ENCODE measurements around the gene RAP2A. TPM values are rescaled to one million over a fixed set of nuclear protein-coding genes. Genes with fewer than 3 reads are reported as not detected.
A peak's percentile ranks its signal among the peaks of the same experiment; 100 is the strongest.

The RAP2A gene
- total and polyA plus RNA-seq, 12 donors, result 4.2 to 31.0 (median 20.4) TPM

DNA sequence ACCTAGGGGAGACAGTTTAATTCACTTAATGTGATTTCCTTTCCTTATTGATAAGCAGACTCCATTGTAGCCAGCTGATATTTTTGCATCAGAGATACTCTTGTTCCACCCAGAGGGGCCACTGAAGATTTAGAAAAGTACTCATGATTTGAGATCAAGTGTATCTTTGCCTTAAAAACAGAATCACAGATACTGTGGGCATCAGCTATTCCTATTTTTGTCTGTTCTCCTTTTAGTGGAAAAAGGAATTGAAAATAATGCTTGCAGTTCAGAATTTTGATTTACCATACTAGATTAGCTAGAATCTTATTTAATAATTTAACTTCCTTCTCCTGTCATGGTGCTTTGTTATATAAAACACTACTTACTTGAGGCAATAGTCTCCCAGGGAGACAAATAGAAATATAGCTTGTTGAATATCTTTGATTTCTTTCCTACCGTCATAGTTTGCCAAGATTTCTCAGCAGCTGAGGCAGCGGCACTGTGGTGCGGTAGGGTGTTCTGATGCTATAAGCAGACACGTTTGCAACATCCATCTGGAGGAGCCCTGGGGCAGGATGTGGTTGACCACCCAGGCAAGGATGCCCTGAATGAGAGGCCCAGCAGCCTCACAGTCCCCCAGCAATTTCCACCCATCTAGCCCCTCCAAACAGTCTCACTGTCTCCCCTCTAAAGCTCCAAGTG lies 47.0 kb upstream of the RAP2A start:
- H3K4me3 ChIP-seq, result no peak overlapping the region
- intact Hi-C loops (cut with DNase I), result no loop called here
- DNase-seq (no peak), ATAC-seq (peak; percentile 30 to 70 (median 45))
- TF ChIP-seq, protein P1, sequence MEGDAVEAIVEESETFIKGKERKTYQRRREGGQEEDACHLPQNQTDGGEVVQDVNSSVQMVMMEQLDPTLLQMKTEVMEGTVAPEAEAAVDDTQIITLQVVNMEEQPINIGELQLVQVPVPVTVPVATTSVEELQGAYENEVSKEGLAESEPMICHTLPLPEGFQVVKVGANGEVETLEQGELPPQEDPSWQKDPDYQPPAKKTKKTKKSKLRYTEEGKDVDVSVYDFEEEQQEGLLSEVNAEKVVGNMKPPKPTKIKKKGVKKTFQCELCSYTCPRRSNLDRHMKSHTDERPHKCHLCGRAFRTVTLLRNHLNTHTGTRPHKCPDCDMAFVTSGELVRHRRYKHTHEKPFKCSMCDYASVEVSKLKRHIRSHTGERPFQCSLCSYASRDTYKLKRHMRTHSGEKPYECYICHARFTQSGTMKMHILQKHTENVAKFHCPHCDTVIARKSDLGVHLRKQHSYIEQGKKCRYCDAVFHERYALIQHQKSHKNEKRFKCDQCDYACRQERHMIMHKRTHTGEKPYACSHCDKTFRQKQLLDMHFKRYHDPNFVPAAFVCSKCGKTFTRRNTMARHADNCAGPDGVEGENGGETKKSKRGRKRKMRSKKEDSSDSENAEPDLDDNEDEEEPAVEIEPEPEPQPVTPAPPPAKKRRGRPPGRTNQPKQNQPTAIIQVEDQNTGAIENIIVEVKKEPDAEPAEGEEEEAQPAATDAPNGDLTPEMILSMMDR (IDR thresholded peaks at IDR 0.05), result no peak
- no peaks in the 10 kb centered on the region for H3K27me3 ChIP-seq
- peaks cover 0 to 71% (median 4%) of the 10 kb centered on the region in 9 donors for H3K36me3 ChIP-seq
- peak overlapping the region in 3 of 10 donors; percentile 17 to 82 (median 32) for H3K27ac ChIP-seq
- peaks cover 0 to 62% (median 24%) of the 10 kb centered on the region in 9 donors for H3K4me1 ChIP-seq
- 88 to 92% methylated on average over 4 of the region's 4 CpGs for WGBS, 2 donors
- no peaks in the 10 kb centered on the region for H3K9me3 ChIP-seq

DNA sequence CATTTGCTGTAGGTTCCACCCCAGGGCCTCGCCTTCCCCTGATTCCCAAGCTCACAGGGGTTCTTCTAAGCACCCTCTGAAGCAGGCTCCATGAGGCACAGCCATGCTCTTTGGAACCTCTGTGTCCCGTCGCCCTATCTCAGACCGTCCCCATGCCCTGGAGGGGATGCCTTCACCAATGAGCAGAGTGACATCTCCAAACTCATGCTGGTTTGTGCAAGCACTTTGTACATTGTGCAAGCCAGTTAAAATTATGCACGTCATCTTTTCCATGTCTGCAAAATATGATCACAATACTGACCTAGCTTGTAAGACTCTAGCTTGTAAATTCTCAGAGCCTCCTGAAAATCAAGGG lies 46.5 kb upstream of the RAP2A start:
- ATAC-seq (peak in 7 of 8 donors; percentile 10 to 71 (median 37)), DNase-seq (no peak)
- Histone ChIP-seq H3K27ac (peak overlapping the region in 3 of 10 donors; percentile 17 to 82 (median 32)), H3K9me3 (no peaks in the 10 kb centered on the region), H3K36me3 (peaks cover 0 to 71% (median 1%) of the 10 kb centered on the region in 9 donors), H3K4me1 (peaks cover 0 to 62% (median 24%) of the 10 kb centered on the region in 9 donors), H3K27me3 (no peaks in the 10 kb centered on the region), H3K4me3 (no peak overlapping the region)
- TF ChIP-seq, protein P1 (IDR thresholded peaks at IDR 0.05), result no peak
- intact Hi-C loops (cut with DNase I), result no loop called here
- WGBS, 2 donors, result 90 to 91% methylated on average over 5 of the region's 5 CpGs

DNA sequence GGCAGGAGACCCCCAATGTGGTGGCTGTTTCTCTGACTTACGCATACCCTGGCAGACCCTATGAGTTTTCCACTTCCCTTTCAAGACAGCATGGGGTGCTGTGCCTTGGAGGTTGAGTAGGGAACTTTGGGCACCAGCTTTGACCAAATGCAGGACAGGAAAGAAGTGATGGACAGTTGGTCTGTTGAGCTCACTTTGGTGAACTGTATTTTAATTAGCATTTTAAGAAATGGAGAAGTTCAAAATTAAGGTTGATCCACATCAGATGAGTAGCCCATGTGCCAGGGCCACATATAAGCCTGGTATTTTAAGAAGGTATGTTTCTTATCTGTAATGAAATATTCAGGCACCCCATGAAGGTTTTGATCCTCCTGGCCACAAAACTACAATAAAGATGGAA lies 46.1 kb upstream of the RAP2A start:
- H3K27ac ChIP-seq, result peak overlapping the region in 2 of 10 donors; percentile 17 to 82
- intact Hi-C loops (cut with DNase I), result no loop called here
- ATAC-seq, result peak in 5 of 8 donors; percentile 7 to 41 (median 30)
- H3K4me1 ChIP-seq, result peaks cover 0 to 62% (median 24%) of the 10 kb centered on the region in 9 donors
- WGBS, 2 donors, result 93 to 96% methylated on average over 1 of the region's 1 CpG
- no peak overlapping the region for H3K4me3 ChIP-seq
- TF ChIP-seq, protein P1 (IDR thresholded peaks at IDR 0.05), result no peak
- DNase-seq, result no peak
- H3K36me3 ChIP-seq, result peaks cover 0 to 72% (median 0%) of the 10 kb centered on the region in 9 donors
- no peaks in the 10 kb centered on the region for H3K27me3 ChIP-seq
- no peaks in the 10 kb centered on the region for H3K9me3 ChIP-seq

DNA sequence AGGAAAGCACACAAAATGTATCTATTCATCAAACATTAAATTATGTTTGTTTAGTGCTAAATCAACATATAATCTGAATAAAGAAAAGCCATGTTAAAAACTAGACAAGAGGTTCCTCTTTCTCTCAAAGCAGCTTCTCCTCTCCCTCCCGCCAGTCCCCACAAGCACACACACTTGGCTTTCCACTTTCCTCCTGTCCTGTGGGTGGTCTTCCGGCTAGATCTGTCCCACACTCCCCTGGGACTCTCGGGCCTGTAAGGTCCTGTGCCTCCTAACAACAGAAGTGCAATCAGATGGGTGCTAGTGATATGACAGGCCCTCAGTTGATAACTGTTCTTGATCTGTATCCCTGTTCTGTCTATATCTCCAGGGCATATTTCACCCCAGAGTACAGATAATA lies 45.6 kb upstream of the RAP2A start:
- Histone ChIP-seq H3K36me3 (peaks cover 0 to 72% (median 0%) of the 10 kb centered on the region in 9 donors), H3K4me1 (peaks cover 0 to 58% (median 24%) of the 10 kb centered on the region in 9 donors), H3K9me3 (no peaks in the 10 kb centered on the region), H3K27ac (peak overlapping the region in 1 of 10 donors; percentile 82), H3K4me3 (no peak overlapping the region), H3K27me3 (no peaks in the 10 kb centered on the region)
- DNase-seq, result no peak
- 67 to 72% methylated on average over 3 of the region's 3 CpGs for WGBS, 2 donors
- TF ChIP-seq, protein P1 (IDR thresholded peaks at IDR 0.05), result no peak
- no peak for ATAC-seq
- intact Hi-C loops (cut with DNase I), result no loop called here

Data from heart right ventricle (tissue), 16 donors.